ENCODE data around the gene PDE8A. TPM values are rescaled to one million over a fixed set of nuclear protein-coding genes. Genes with fewer than 3 reads are reported as not detected.

Gene PDE8A
- total and polyA plus RNA-seq, 2 of the 13 experiments (the other 11 are each of a cell fraction or from before 2014, with no cell fraction given) = 26.3 to 48.5 TPM

DNA sequence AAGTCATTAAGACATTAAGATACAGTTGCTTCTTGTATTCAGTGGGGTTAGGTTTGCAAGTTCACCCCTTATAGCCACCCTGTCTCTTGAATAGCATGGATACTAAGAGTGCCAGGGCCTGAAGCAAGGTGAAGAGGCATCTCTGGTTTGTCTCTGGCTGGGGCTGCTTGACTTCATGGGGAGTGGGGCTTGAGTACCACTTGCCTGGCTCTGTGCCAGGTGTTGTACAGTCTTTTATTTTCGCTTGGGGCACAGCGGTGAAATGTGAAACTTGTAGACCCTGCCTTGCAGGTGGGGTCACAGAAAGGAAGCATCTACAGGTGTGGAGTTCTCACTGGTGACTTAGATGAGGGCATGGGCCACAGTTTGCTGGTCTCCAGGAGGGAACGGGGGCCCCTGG is 152.1 kb downstream of the PDE8A start:
- TF ChIP-seq LCORL (IDR thresholded peaks at IDR 0.05) (peak; percentile 55; the same call in 1 of the 2 replicates), LCORL (CRISPR knock-in tag; IDR thresholded peaks at IDR 0.05) (no peak), SNRNP70 (IDR thresholded peaks at IDR 0.05; ENCODE audit: low read depth, low read length) (no peak)
- Histone ChIP-seq H3K4me1 (ENCODE audit: insufficient read depth, low read length) (no peaks in the 10 kb centered on the region), H2AFZ (ENCODE audit: low read length) (no peak overlapping the region), H3K36me3 (replicated peaks in 1 of 2; ENCODE audit: control insufficient read depth in 1 of 2, insufficient read depth in 2 of 2, low read length in 2 of 2) (peaks cover 22 to 77% of the 10 kb centered on the region in 2 experiments), H3K79me2 (ENCODE audit: insufficient read depth, low read length) (no peaks in the 10 kb centered on the region), H3K4me2 (ENCODE audit: low read depth, low read length) (no peak overlapping the region), H3K9me3 (ENCODE audit: low read length) (no peaks in the 10 kb centered on the region), H3K4me3 (replicated peaks in 1 of 3; ENCODE audit: insufficient read depth in 1 of 3, low read depth in 2 of 3, low read length in 3 of 3) (no peak overlapping the region), H3K27me3 (ENCODE audit: control insufficient read depth in 1 of 2, insufficient read depth in 2 of 2, low read length in 2 of 2) (no peaks in the 10 kb centered on the region; a peak in 1 of 5 replicates), H3K9ac (ENCODE audit: insufficient read depth, low read depth, low read length) (no peak overlapping the region), H3K27ac (ENCODE audit: extremely low read length, insufficient read depth, low read length) (no peak overlapping the region), H4K20me1 (ENCODE audit: insufficient read depth, low read length) (no peaks in the 10 kb centered on the region)
- 96% methylated on average over 3 of the region's 3 CpGs for WGBS (ENCODE audit: low lambda C conversion rate)
- DNase-seq (ENCODE audit: low spot score) = no peak
- intact Hi-C loops (cut with micrococcal nuclease; ENCODE audit: unreplicated experiment) (no loop called here), in situ Hi-C loops (cut with HindIII; ENCODE audit: extremely low pct_ligation_motif_present, low pct_unique_long_range_greater_than_20kb) (loop anchor here (25.0 kb wide), 1 partner anchor 171 kb away; no protein-coding TSS in a partner anchor)
- ChIA-PET CTCF (ENCODE audit: low intra/inter-chr PET ratio, low total read pairs) (no interaction called here), POLR2A (no interaction called here)
- ATAC-seq = no peak
- no peak for FAIRE-seq
- BruUV-seq (replicated peaks) = no TSS peak

DNA sequence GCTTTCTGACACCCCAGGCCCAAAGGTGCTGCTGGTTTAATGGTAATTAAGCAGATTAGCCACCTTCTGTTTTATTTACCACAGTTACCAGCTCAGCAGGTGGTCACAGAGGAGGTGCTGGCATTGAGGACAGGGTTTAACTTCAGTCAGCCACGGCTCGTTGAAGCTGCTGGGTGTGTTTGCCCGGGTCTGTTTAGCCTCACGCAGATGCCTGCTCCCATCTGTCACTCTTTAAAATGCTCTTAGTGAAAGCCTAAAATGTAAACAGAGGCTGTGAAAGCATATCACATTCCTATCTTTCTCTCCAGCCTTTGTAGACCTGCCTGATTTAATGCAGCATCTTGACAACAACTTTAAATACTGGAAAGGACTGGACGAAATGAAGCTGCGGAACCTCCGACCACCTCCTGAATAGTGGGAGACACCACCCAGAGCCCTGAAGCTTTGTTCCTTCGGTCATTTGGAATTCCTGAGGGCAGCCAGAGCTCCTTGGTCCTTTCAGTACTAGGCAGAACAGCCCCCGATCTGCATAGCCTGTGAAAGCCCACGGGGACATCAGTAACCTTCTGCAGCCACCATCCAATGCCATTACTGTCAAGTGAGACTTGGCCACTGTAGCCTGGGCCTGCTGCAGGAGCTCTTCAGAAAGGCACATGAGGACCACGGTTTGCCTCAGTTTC is 156.0 kb downstream of the PDE8A start:
- CTCF ChIA-PET (ENCODE audit: low intra/inter-chr PET ratio, low total read pairs) = no interaction called here
- WGBS (ENCODE audit: low lambda C conversion rate) = 94% methylated on average over 8 of the region's 11 CpGs
- Histone ChIP-seq H3K4me2 (ENCODE audit: low read depth, low read length) (no peak overlapping the region), H3K9ac (ENCODE audit: insufficient read depth, low read depth, low read length) (no peak overlapping the region), H3K36me3 (replicated peaks in 1 of 2; ENCODE audit: control insufficient read depth in 1 of 2, insufficient read depth in 2 of 2, low read length in 2 of 2) (peaks cover 21 to 57% of the 10 kb centered on the region in 2 experiments), H2AFZ (ENCODE audit: low read length) (no peak overlapping the region), H3K4me1 (ENCODE audit: insufficient read depth, low read length) (no peaks in the 10 kb centered on the region), H3K4me3 (replicated peaks in 1 of 3; ENCODE audit: insufficient read depth in 1 of 3, low read depth in 2 of 3, low read length in 3 of 3) (no peak overlapping the region), H3K79me2 (ENCODE audit: insufficient read depth, low read length) (no peaks in the 10 kb centered on the region), H3K27me3 (ENCODE audit: control insufficient read depth in 1 of 2, insufficient read depth in 2 of 2, low read length in 2 of 2) (no peaks in the 10 kb centered on the region; a peak in 1 of 5 replicates), H4K20me1 (ENCODE audit: insufficient read depth, low read length) (no peaks in the 10 kb centered on the region), H3K27ac (ENCODE audit: extremely low read length, insufficient read depth, low read length) (no peak overlapping the region), H3K9me3 (ENCODE audit: low read length) (no peaks in the 10 kb centered on the region)
- ATAC-seq (no peak), FAIRE-seq (no peak), DNase-seq (ENCODE audit: low spot score) (no peak)
- POLR2A ChIA-PET = no interaction called here
- intact Hi-C loops (cut with micrococcal nuclease; ENCODE audit: unreplicated experiment) (no loop called here), in situ Hi-C loops (cut with HindIII; ENCODE audit: extremely low pct_ligation_motif_present, low pct_unique_long_range_greater_than_20kb) (loop anchor here (25.0 kb wide), 1 partner anchor 175 kb away; no protein-coding TSS in a partner anchor)
- no TSS peak for BruUV-seq (replicated peaks)
- TF ChIP-seq SOX13 (IDR thresholded peaks at IDR 0.05) (no peak), SOX13 (CRISPR knock-in tag; conservative IDR thresholded peaks at IDR 0.05 in 1 of 2, IDR thresholded peaks at IDR 0.05 in 1 of 2) (no peak), SSRP1 (CRISPR knock-in tag; IDR thresholded peaks at IDR 0.05) (no peak), MYNN (CRISPR knock-in tag; IDR thresholded peaks at IDR 0.05; ENCODE audit: low read depth) (no peak), SPEN (CRISPR knock-in tag; IDR thresholded peaks at IDR 0.05; ENCODE audit: low read depth) (no peak), ZNF354B (CRISPR knock-in tag; IDR thresholded peaks at IDR 0.05) (no peak), RFX5 (IDR thresholded peaks at IDR 0.05; ENCODE audit: low read depth, low read length) (no peak), PLRG1 (conservative IDR thresholded peaks at IDR 0.05) (no peak), DBP (CRISPR knock-in tag; IDR thresholded peaks at IDR 0.05; ENCODE audit: not compliant biosample characterization) (no peak), RNF2 (conservative IDR thresholded peaks at IDR 0.05; ENCODE audit: low read depth) (no peak)
- TF ChIP-seq, protein P1, sequence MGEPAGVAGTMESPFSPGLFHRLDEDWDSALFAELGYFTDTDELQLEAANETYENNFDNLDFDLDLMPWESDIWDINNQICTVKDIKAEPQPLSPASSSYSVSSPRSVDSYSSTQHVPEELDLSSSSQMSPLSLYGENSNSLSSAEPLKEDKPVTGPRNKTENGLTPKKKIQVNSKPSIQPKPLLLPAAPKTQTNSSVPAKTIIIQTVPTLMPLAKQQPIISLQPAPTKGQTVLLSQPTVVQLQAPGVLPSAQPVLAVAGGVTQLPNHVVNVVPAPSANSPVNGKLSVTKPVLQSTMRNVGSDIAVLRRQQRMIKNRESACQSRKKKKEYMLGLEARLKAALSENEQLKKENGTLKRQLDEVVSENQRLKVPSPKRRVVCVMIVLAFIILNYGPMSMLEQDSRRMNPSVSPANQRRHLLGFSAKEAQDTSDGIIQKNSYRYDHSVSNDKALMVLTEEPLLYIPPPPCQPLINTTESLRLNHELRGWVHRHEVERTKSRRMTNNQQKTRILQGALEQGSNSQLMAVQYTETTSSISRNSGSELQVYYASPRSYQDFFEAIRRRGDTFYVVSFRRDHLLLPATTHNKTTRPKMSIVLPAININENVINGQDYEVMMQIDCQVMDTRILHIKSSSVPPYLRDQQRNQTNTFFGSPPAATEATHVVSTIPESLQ (CRISPR knock-in tag; conservative IDR thresholded peaks at IDR 0.05) = no peak
- TF ChIP-seq, protein P2, sequence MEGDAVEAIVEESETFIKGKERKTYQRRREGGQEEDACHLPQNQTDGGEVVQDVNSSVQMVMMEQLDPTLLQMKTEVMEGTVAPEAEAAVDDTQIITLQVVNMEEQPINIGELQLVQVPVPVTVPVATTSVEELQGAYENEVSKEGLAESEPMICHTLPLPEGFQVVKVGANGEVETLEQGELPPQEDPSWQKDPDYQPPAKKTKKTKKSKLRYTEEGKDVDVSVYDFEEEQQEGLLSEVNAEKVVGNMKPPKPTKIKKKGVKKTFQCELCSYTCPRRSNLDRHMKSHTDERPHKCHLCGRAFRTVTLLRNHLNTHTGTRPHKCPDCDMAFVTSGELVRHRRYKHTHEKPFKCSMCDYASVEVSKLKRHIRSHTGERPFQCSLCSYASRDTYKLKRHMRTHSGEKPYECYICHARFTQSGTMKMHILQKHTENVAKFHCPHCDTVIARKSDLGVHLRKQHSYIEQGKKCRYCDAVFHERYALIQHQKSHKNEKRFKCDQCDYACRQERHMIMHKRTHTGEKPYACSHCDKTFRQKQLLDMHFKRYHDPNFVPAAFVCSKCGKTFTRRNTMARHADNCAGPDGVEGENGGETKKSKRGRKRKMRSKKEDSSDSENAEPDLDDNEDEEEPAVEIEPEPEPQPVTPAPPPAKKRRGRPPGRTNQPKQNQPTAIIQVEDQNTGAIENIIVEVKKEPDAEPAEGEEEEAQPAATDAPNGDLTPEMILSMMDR (CRISPR knock-in tag; IDR thresholded peaks at IDR 0.05) = no peak
